HepG2 (cell line): ENCODE data around the gene C14orf119. TPM values are rescaled to one million over a fixed set of nuclear protein-coding genes. Genes with fewer than 3 reads are reported as not detected.

ENCODE experiments used
- AKAP8 ChIP-seq: sonication (generic); formaldehyde crosslinking; IDR thresholded peaks from 2 replicates; pipeline ENCODE4 v1.5.1; 2020; ENCODE audit warnings: mild to moderate bottlenecking, missing genetic modification reagents
- ATF7-NPFF ChIP-seq: sonication (generic); formaldehyde crosslinking; IDR thresholded peaks from 2 replicates; pipeline ENCODE4 v1.8.1; 2023; ENCODE audit warnings: mild to moderate bottlenecking, low read depth, missing genetic modification reagents, moderate library complexity
- BHLHE40 ChIP-seq: IDR thresholded peaks from 2 replicates; pipeline ENCODE4 v1.6.1; 2011; ENCODE audit warnings: low read length, improper control_type of control experiment
- GABPA ChIP-seq, 2 experiments: IDR thresholded peaks; 2 replicates each; pipeline ENCODE4 v1.6.1; 2011 to 2016; ENCODE audit warnings: low read depth in 2 of 2, low read length in 1 of 2, missing biosample characterization in 1 of 2, missing genetic modification characterization in 1 of 2
- GATAD1 ChIP-seq: IDR thresholded peaks from 2 replicates; pipeline ENCODE4 v1.6.1; 2016; ENCODE audit warnings: missing genetic modification reagents, missing compliant biosample characterization
- MAX ChIP-seq: IDR thresholded peaks from 2 replicates; pipeline ENCODE4 v1.6.1; 2012; ENCODE audit warnings: inconsistent platforms
- PHF20 ChIP-seq: sonication (generic); formaldehyde crosslinking; IDR thresholded peaks from 2 replicates; pipeline ENCODE4 v1.5.0; 2020; ENCODE audit warnings: mild to moderate bottlenecking, missing genetic modification reagents
- PHF21A ChIP-seq: sonication (generic); formaldehyde crosslinking; IDR thresholded peaks from 2 replicates; pipeline ENCODE4 v1.5.0; 2020; ENCODE audit warnings: mild to moderate bottlenecking, missing genetic modification reagents
- SKI ChIP-seq: fragments of 450-650 bp; IDR thresholded peaks from one replicate; pipeline ENCODE4 v1.6.1; 2018; ENCODE audit warnings: mild to moderate bottlenecking; ENCODE audit not compliant: partially characterized antibody
- SMAD3 ChIP-seq: sonication (generic); formaldehyde crosslinking; IDR thresholded peaks from 2 replicates; pipeline ENCODE4 v1.4.0; 2020; ENCODE audit warnings: missing genetic modification reagents
- ZNF318 ChIP-seq: sonication (generic); formaldehyde crosslinking; IDR thresholded peaks from 2 replicates; pipeline ENCODE4 v1.4.0; 2020; ENCODE audit warnings: mild to moderate bottlenecking, missing genetic modification reagents
- ZNF468 ChIP-seq: sonication (generic); formaldehyde crosslinking; IDR thresholded peaks from 2 replicates; pipeline ENCODE4 v1.8.0; 2022; ENCODE audit warnings: mild to moderate bottlenecking, moderate library complexity, missing genetic modification reagents
- ZNF564 ChIP-seq: sonication (generic); formaldehyde crosslinking; IDR thresholded peaks from 2 replicates; pipeline ENCODE4 v1.8.1; 2023; ENCODE audit warnings: mild to moderate bottlenecking, missing genetic modification reagents
- ZNF614 ChIP-seq: IDR thresholded peaks from 2 replicates; pipeline ENCODE4 v1.6.1; 2018; ENCODE audit warnings: missing biosample characterization, missing genetic modification reagents, inconsistent platforms, borderline replicate concordance
- ZNF660 ChIP-seq: sonication (generic); formaldehyde crosslinking; IDR thresholded peaks from 2 replicates; pipeline ENCODE4 v1.5.1; 2020; ENCODE audit warnings: mild to moderate bottlenecking, low read depth, missing genetic modification reagents, borderline replicate concordance
- ZNF703 ChIP-seq: sonication (generic); formaldehyde crosslinking; IDR thresholded peaks from 2 replicates; pipeline ENCODE4 v1.5.1; 2020; ENCODE audit warnings: missing genetic modification reagents, mild to moderate bottlenecking, moderate library complexity, borderline replicate concordance
- polyA plus RNA-seq, 8 experiments: library from polyadenylated mRNA; depleted of rRNA in 3 of 8; stranded (reverse) in 7 of 8; unstranded in 1 of 8; fragments of >200 nt; fragmentation: Illumina TruSeq in 4 of 8; extraction: Trizol in 4 of 8; gene quantifications; 2 replicates each; pipeline versions ENCODE4 v1.2.1 to v1.2.3, GENCODE V29; 2011 to 2016; ENCODE audit warnings: low read depth in 4 of 8, missing spikeins in 1 of 8, mixed read lengths in 1 of 8; ENCODE audit not compliant: insufficient read depth in 1 of 8
- total RNA-seq, 5 experiments: library from RNA; depleted of rRNA; stranded (reverse); fragments of >200 nt; fragmentation: Illumina TruSeq; extraction: Trizol; gene quantifications; 2 replicates each; pipeline ENCODE4 v1.2.3, GENCODE V29; 2016; ENCODE audit warnings: low read depth in 1 of 5
- TF ChIP-seq, protein P1 (sequence below): sonication (generic); formaldehyde crosslinking; IDR thresholded peaks from 2 replicates; pipeline ENCODE4 v1.5.0; 2020; ENCODE audit warnings: mild to moderate bottlenecking, missing genetic modification reagents
- TF ChIP-seq, protein P2 (sequence below): sonication (generic); formaldehyde crosslinking; IDR thresholded peaks from 2 replicates; pipeline ENCODE4 v1.4.0; 2020; ENCODE audit warnings: mild to moderate bottlenecking, low read depth, missing genetic modification reagents

The C14orf119 gene
- total and polyA plus RNA-seq, 2 of the 13 experiments (the other 11 are each of a cell fraction or from before 2014, with no cell fraction given): 117 to 206 TPM

- TF ChIP-seq, protein P1, sequence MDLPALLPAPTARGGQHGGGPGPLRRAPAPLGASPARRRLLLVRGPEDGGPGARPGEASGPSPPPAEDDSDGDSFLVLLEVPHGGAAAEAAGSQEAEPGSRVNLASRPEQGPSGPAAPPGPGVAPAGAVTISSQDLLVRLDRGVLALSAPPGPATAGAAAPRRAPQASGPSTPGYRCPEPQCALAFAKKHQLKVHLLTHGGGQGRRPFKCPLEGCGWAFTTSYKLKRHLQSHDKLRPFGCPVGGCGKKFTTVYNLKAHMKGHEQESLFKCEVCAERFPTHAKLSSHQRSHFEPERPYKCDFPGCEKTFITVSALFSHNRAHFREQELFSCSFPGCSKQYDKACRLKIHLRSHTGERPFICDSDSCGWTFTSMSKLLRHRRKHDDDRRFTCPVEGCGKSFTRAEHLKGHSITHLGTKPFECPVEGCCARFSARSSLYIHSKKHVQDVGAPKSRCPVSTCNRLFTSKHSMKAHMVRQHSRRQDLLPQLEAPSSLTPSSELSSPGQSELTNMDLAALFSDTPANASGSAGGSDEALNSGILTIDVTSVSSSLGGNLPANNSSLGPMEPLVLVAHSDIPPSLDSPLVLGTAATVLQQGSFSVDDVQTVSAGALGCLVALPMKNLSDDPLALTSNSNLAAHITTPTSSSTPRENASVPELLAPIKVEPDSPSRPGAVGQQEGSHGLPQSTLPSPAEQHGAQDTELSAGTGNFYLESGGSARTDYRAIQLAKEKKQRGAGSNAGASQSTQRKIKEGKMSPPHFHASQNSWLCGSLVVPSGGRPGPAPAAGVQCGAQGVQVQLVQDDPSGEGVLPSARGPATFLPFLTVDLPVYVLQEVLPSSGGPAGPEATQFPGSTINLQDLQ (CRISPR knock-in tag): peak; percentile 79; the same call in 1 of the 2 replicates
- TF ChIP-seq ZNF468 (CRISPR knock-in tag): no peak
- TF ChIP-seq, protein P2, sequence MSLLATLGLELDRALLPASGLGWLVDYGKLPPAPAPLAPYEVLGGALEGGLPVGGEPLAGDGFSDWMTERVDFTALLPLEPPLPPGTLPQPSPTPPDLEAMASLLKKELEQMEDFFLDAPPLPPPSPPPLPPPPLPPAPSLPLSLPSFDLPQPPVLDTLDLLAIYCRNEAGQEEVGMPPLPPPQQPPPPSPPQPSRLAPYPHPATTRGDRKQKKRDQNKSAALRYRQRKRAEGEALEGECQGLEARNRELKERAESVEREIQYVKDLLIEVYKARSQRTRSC (CRISPR knock-in tag): no peak
- TF ChIP-seq ZNF318 (CRISPR knock-in tag): no peak
- 0 out of 2 replicates have a peak, but pooled peaks have one; percentile 78 for TF ChIP-seq AKAP8 (CRISPR knock-in tag)
- TF ChIP-seq MAX: peak; percentile 84
- TF ChIP-seq SMAD3 (CRISPR knock-in tag): peak; percentile 90
- no peak for TF ChIP-seq ZNF703 (CRISPR knock-in tag)
- TF ChIP-seq GABPA (IDR thresholded peaks at IDR 0.05; ENCODE audit: low read depth, low read length): no peak
- peak; percentile 47; the same call in 1 of the 2 replicates for TF ChIP-seq GABPA (CRISPR knock-in tag; IDR thresholded peaks at IDR 0.05; ENCODE audit: low read depth)
- TF ChIP-seq SKI: peak; percentile 32
- TF ChIP-seq BHLHE40: 0 out of 2 replicates have a peak, but pooled peaks have one; percentile 24
- TF ChIP-seq GATAD1: peak; percentile 94
- peak; percentile 22; the same call in 1 of the 2 replicates for TF ChIP-seq PHF21A (CRISPR knock-in tag)
- peak; percentile 81 for TF ChIP-seq ATF7-NPFF (CRISPR knock-in tag)
- TF ChIP-seq PHF20 (CRISPR knock-in tag): peak; percentile 77
- no peak for TF ChIP-seq ZNF660 (CRISPR knock-in tag)
- peak; percentile 59; the same call in 1 of the 2 replicates for TF ChIP-seq ZNF564
- TF ChIP-seq ZNF614: peak; percentile 75
Observed at GRCh38 chr14:23071244-23071920, 23.9 kb upstream of the C14orf119 start (continued).
